Bronchial smooth muscle cell (primary cell): Measurements from ENCODE around the gene CCDC68. TPM values are rescaled to one million over a fixed set of nuclear protein-coding genes. Genes with fewer than 3 reads are reported as not detected.

Source experiments
- total RNA-seq: library from RNA; depleted of rRNA; stranded (reverse); fragments of >200 nt; gene quantifications from 2 replicates; pipeline ENCODE4 v1.2.1, GENCODE V29; 2014

The CCDC68 gene
- total RNA-seq = under 0.01 and 6.9 TPM in 2 replicates

GRCh38 chr18:54958704-54959625, at the start of gene CCDC68:
Gene CCDC68, minus strand, starts transcription at chr18:54959461. Its CDS starts 16,670 bp downstream, at chr18:54942791.

Other genes starting within 250 kb of the CCDC68 start
- gene RAB27B, start 131.0 kb downstream of the CCDC68 start, total RNA-seq = 0.52 and 38.5 TPM in 2 replicates